IPS-11a (cell line): ENCODE data around the gene KCNJ15.

Experiments used
- H3K4me3 ChIP-seq: one replicate; pipeline ENCODE4 v1.5.1; 2013; ENCODE audit warnings: low read depth, low read length, control low read depth

Gene KCNJ15

GRCh38 chr21:38267991-38268863 lies 11.4 kb downstream of the KCNJ15 start:
- H3K4me3 ChIP-seq = no peak overlapping the region

- H3K4me3 ChIP-seq = no peak overlapping the region
Observed at GRCh38 chr21:38268864-38269575, 12.2 kb downstream of the KCNJ15 start.

GRCh38 chr21:38269576-38269936 lies 12.8 kb downstream of the KCNJ15 start:
- H3K4me3 ChIP-seq = no peak overlapping the region

- H3K4me3 ChIP-seq = no peak overlapping the region
Observed at GRCh38 chr21:38272215-38272614, 15.4 kb downstream of the KCNJ15 start.

- H3K4me3 ChIP-seq = no peak overlapping the region
Observed at GRCh38 chr21:38273745-38274542, 17.2 kb downstream of the KCNJ15 start.

- no peak overlapping the region for H3K4me3 ChIP-seq
Observed at GRCh38 chr21:38277501-38278131, 20.8 kb downstream of the KCNJ15 start.

- no peak overlapping the region for H3K4me3 ChIP-seq
Observed at GRCh38 chr21:38280454-38280853, 23.7 kb downstream of the KCNJ15 start.

GRCh38 chr21:38280867-38281266 lies 24.1 kb downstream of the KCNJ15 start:
- no peak overlapping the region for H3K4me3 ChIP-seq

- no peak overlapping the region for H3K4me3 ChIP-seq
Observed at GRCh38 chr21:38282921-38283320, 26.1 kb downstream of the KCNJ15 start.

- H3K4me3 ChIP-seq = no peak overlapping the region
Observed at GRCh38 chr21:38284216-38284615, 27.4 kb downstream of the KCNJ15 start.

- H3K4me3 ChIP-seq = no peak overlapping the region
Observed at GRCh38 chr21:38286739-38287471, 30.1 kb downstream of the KCNJ15 start.

- H3K4me3 ChIP-seq = no peak overlapping the region
Observed at GRCh38 chr21:38287476-38287875, 30.7 kb downstream of the KCNJ15 start.

GRCh38 chr21:38289705-38290485 lies 33.1 kb downstream of the KCNJ15 start:
- no peak overlapping the region for H3K4me3 ChIP-seq

- H3K4me3 ChIP-seq = no peak overlapping the region
Observed at GRCh38 chr21:38290809-38291208, 34.0 kb downstream of the KCNJ15 start.

GRCh38 chr21:38291874-38292273 lies 35.1 kb downstream of the KCNJ15 start:
- H3K4me3 ChIP-seq = no peak overlapping the region

- no peak overlapping the region for H3K4me3 ChIP-seq
Observed at GRCh38 chr21:38293113-38293512, 36.3 kb downstream of the KCNJ15 start.

- H3K4me3 ChIP-seq = no peak overlapping the region
Observed at GRCh38 chr21:38293765-38294164, 37.0 kb downstream of the KCNJ15 start.

GRCh38 chr21:38294609-38295008 lies 37.8 kb downstream of the KCNJ15 start:
- H3K4me3 ChIP-seq = no peak overlapping the region

- no peak overlapping the region for H3K4me3 ChIP-seq
Observed at GRCh38 chr21:38295997-38296764, 39.4 kb downstream of the KCNJ15 start.
